Left ventricle myocardium inferior (tissue), 1 donor: ENCODE results near the gene EXOC2. TPM values are rescaled to one million over a fixed set of nuclear protein-coding genes. Genes with fewer than 3 reads are reported as not detected.

Experiments used
- DNase-seq: peaks from one replicate; pipeline ENCODE4 v3.0.0-alpha.2; 2020
- H3K27ac ChIP-seq: fragments of 200-600 bp; replicated peaks from 2 replicates; pipeline ENCODE4 v1.8.0; 2021
- H3K27me3 ChIP-seq: fragments of 200-600 bp; 2 replicates; pipeline ENCODE4 v1.8.0; 2021; ENCODE audit warnings: low read depth
- H3K36me3 ChIP-seq: fragments of 200-600 bp; 2 replicates; pipeline ENCODE4 v1.8.0; 2021
- H3K4me1 ChIP-seq: fragments of 200-600 bp; 2 replicates; pipeline ENCODE4 v1.8.0; 2021
- H3K4me3 ChIP-seq: fragments of 200-600 bp; 2 replicates; pipeline ENCODE4 v1.8.0; 2021; ENCODE audit warnings: mild to moderate bottlenecking, moderate library complexity
- H3K9me3 ChIP-seq: fragments of 200-600 bp; replicated peaks from 2 replicates; pipeline ENCODE4 v1.8.0; 2021
- intact Hi-C: fragments of 100-400 bp; cut with micrococcal nuclease; formaldehyde crosslinking; loops from one replicate; pipeline ENCODE4 v1.11.0; 2022
- total RNA-seq: library from RNA; stranded (reverse); fragmentation: NEBNext Ultra II Directional; extraction: Animal tissue kit (Norgen Biotek cat#: 25700); gene quantifications from one replicate; pipeline ENCODE4 v1.2.1, GENCODE V29; 2021
- TF ChIP-seq, protein P1 (sequence below): fragments of 200-600 bp; IDR thresholded peaks from 2 replicates; pipeline ENCODE4 v1.8.0; 2021; ENCODE audit warnings: antibody characterized with exemption, mild to moderate bottlenecking, borderline replicate concordance
- donor health status: DM: no; HTN: yes; CAD: no; lungs with severe emphysema.

Gene EXOC2
- total RNA-seq, 1 donor from 2014 or later = 15.6 TPM

DNA sequence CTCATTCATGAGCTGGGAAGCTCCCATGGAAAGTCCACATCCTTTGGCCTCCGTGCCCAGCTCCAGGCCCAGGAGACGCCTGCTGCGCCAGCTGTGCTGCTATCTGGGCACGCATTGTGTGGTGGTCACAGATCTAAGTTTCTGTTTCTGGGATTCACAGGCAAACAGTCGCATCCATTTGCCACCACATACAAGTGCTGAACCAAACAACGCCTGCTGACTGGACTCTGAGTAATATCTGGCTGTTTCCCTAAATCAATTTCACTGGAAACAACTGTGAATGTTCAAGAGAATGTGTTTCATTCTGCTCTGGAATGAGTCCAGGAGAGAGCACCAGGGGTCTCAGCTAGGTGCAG, 255.9 kb downstream of the EXOC2 start:
- Histone ChIP-seq H3K4me3 (no peak overlapping the region), H3K36me3 (no peaks in the 10 kb centered on the region), H3K27me3 (peaks cover under 1% of the 10 kb centered on the region), H3K9me3 (no peaks in the 10 kb centered on the region), H3K27ac (no peak overlapping the region), H3K4me1 (peaks cover 22% of the 10 kb centered on the region)
- TF ChIP-seq, protein P1, sequence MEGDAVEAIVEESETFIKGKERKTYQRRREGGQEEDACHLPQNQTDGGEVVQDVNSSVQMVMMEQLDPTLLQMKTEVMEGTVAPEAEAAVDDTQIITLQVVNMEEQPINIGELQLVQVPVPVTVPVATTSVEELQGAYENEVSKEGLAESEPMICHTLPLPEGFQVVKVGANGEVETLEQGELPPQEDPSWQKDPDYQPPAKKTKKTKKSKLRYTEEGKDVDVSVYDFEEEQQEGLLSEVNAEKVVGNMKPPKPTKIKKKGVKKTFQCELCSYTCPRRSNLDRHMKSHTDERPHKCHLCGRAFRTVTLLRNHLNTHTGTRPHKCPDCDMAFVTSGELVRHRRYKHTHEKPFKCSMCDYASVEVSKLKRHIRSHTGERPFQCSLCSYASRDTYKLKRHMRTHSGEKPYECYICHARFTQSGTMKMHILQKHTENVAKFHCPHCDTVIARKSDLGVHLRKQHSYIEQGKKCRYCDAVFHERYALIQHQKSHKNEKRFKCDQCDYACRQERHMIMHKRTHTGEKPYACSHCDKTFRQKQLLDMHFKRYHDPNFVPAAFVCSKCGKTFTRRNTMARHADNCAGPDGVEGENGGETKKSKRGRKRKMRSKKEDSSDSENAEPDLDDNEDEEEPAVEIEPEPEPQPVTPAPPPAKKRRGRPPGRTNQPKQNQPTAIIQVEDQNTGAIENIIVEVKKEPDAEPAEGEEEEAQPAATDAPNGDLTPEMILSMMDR = no peak
- DNase-seq = no peak
- intact Hi-C loops = no loop called here

DNA sequence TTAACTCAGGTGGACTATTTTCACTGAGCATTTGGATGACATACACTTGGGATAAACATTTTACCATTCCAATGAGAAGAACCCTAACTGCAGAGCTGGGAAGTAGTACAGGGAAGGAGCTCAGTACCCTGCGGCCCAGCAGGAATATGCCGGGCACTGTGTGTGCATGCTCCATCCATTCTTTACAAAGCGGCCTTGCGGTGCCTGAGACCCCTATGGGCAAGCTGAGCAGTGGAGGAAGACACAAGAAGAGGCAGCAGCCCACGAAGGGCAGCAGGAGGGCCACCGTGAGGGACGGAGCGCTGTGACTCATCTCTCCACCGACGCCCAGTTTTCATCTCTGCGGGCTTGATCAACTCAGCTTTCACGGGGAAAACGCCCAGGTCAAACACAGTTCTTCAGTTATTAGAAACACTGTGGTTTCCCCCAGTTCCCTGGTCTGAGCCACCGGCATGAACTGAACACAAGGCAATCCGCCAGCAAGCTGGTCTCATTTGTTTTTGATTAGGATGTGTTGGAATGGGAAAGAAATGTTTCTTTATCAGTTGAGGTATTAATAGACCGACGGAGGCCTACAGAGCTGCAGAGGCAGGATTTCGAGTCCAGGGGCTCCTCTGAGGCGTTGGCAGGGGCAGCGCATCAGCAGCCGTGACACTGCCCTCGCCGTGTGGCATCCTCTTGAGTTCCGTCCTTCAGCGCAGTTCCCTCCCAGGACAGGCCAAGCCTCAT, 256.5 kb downstream of the EXOC2 start:
- TF ChIP-seq, protein P1 = no peak

DNA sequence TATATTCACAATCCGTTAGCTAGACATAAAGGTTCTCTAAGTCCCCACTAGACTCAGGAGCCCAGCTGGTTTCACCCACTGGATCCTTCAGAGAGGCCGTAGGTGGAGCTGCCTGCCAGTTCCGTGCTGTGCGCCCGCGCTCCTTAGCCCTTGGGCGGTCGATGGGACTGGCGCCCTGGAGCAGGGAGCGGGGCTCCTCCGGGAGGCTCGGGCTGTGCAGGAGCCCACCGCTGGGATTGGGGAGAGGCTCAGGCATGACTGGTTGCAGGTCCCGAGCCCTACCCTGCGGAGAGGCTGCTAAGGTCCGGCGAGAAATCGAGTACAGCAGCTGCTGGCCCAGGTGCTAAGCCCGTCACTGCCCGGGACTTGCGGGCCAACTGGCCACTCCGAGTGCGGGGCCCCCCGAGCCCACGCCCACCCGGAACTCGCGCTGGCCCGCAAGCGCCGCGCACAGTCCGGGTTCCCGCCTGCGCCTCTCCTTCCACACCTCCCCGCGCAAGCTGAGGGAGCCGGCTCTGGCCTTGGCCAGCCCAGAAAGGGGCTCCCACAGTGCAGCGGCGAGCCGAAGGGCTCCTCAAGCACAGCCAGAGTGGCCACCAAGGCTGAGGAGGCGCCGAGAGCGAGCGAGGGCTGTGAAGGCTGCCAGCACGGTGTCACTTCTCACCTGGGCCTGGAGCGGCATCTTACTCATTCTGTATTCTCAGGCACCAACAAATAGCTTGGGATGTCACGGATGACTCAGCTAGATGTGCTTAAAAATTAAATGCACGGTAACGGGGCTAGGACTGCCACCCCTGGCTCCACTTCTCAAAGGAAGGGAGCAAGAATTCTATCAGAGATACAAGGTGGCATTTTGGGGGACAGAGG, 257.3 kb downstream of the EXOC2 start:
- TF ChIP-seq, protein P1 = no peak
- peaks cover 22% of the 10 kb centered on the region for H3K4me1 ChIP-seq
- no peak overlapping the region for H3K27ac ChIP-seq
- H3K9me3 ChIP-seq = no peaks in the 10 kb centered on the region
- H3K4me3 ChIP-seq = no peak overlapping the region
- intact Hi-C loops = no loop called here
- peaks cover 5% of the 10 kb centered on the region for H3K27me3 ChIP-seq
- no peaks in the 10 kb centered on the region for H3K36me3 ChIP-seq
- no peak for DNase-seq

More for the DNA sequence above, 256.5 kb downstream of the EXOC2 start:
- Histone ChIP-seq H3K4me1 (peaks cover 22% of the 10 kb centered on the region), H3K36me3 (no peaks in the 10 kb centered on the region), H3K27ac (no peak overlapping the region), H3K27me3 (peaks cover 5% of the 10 kb centered on the region), H3K4me3 (no peak overlapping the region), H3K9me3 (no peaks in the 10 kb centered on the region)
- intact Hi-C loops = no loop called here
- no peak for DNase-seq

Other genes with a start within 250 kb of the EXOC2 start
- not detected for gene HUS1B, start 36.0 kb downstream of the EXOC2 start, total RNA-seq